ENCODE data around the gene CLTCL1.

Gene CLTCL1

GRCh38 chr22:19137384-19138216 is 153.9 kb downstream of the CLTCL1 start:
- H3K4me1 ChIP-seq (ENCODE audit: control insufficient read depth in 1 of 2, insufficient read depth in 1 of 2, low read depth in 1 of 2, low read length in 1 of 2) = no peaks in the 10 kb centered on the region
- H3K27me3 ChIP-seq = no peaks in the 10 kb centered on the region
- peaks cover 100% of the 10 kb centered on the region for H3K36me3 ChIP-seq
- TF ChIP-seq, protein P1, sequence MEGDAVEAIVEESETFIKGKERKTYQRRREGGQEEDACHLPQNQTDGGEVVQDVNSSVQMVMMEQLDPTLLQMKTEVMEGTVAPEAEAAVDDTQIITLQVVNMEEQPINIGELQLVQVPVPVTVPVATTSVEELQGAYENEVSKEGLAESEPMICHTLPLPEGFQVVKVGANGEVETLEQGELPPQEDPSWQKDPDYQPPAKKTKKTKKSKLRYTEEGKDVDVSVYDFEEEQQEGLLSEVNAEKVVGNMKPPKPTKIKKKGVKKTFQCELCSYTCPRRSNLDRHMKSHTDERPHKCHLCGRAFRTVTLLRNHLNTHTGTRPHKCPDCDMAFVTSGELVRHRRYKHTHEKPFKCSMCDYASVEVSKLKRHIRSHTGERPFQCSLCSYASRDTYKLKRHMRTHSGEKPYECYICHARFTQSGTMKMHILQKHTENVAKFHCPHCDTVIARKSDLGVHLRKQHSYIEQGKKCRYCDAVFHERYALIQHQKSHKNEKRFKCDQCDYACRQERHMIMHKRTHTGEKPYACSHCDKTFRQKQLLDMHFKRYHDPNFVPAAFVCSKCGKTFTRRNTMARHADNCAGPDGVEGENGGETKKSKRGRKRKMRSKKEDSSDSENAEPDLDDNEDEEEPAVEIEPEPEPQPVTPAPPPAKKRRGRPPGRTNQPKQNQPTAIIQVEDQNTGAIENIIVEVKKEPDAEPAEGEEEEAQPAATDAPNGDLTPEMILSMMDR (IDR thresholded peaks at IDR 0.05) = no peak
- H3K27ac ChIP-seq = no peak overlapping the region
- no peak overlapping the region for H3K4me3 ChIP-seq (ENCODE audit: low read depth in 1 of 2, low read length in 1 of 2)
- no peaks in the 10 kb centered on the region for H3K9me3 ChIP-seq

GRCh38 chr22:19136915-19137314 is 154.6 kb downstream of the CLTCL1 start:
- Histone ChIP-seq H3K9me3 (no peaks in the 10 kb centered on the region), H3K4me1 (ENCODE audit: control insufficient read depth in 1 of 2, insufficient read depth in 1 of 2, low read depth in 1 of 2, low read length in 1 of 2) (no peaks in the 10 kb centered on the region), H3K27me3 (no peaks in the 10 kb centered on the region), H3K27ac (no peak overlapping the region), H3K36me3 (peaks cover 100% of the 10 kb centered on the region), H3K4me3 (ENCODE audit: low read depth in 1 of 2, low read length in 1 of 2) (no peak overlapping the region)
- TF ChIP-seq, protein P1 (IDR thresholded peaks at IDR 0.05) = no peak

GRCh38 chr22:19134874-19135273 is 156.6 kb downstream of the CLTCL1 start:
- Histone ChIP-seq H3K36me3 (peaks cover 93% of the 10 kb centered on the region), H3K27ac (no peak overlapping the region), H3K27me3 (no peaks in the 10 kb centered on the region), H3K4me3 (ENCODE audit: low read depth in 1 of 2, low read length in 1 of 2) (no peak overlapping the region), H3K4me1 (ENCODE audit: control insufficient read depth in 1 of 2, insufficient read depth in 1 of 2, low read depth in 1 of 2, low read length in 1 of 2) (no peaks in the 10 kb centered on the region), H3K9me3 (no peaks in the 10 kb centered on the region)
- TF ChIP-seq, protein P1 (IDR thresholded peaks at IDR 0.05) = no peak

DNA sequence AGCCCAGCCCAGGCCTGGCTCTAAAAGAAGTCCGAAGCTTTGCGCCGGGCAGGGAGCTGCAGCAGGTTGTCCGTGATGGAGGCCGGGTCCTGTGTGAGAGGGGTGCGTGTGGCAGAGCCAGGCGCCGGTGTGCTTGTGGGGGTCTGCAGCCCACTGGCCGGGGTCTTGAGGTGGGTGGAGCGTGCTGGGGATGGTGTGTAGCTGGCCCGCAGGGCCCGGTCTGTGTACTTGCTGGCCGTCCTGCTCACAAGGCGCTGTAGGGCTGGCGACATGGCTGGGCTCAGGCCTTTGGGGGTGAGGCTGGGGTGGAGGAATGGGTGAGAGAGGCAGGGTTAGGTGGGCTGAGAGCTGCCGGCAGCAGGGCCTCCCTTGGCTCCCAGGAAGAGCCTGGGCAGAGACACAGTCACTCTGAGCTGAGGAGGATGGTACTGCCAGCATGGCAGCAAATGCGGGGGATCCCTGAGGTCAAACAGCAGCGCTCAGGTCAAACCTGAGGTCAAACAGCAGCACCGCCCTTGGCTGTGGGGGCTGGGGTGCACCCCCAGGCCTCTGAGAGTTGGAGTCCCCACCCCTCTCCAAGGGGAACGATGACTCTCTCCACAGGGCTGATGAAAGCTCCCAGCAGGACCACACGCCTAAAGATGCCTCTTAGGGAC is 157.2 kb downstream of the CLTCL1 start:
- Histone ChIP-seq H3K36me3 (peaks cover 87% of the 10 kb centered on the region), H3K9me3 (no peaks in the 10 kb centered on the region), H3K4me3 (ENCODE audit: low read depth in 1 of 2, low read length in 1 of 2) (no peak overlapping the region)

GRCh38 chr22:19133561-19133960 is 158.0 kb downstream of the CLTCL1 start:
- no peak overlapping the region for H3K4me3 ChIP-seq (ENCODE audit: low read depth in 1 of 2, low read length in 1 of 2)
- no peak overlapping the region for H3K27ac ChIP-seq
- no peaks in the 10 kb centered on the region for H3K27me3 ChIP-seq
- no peaks in the 10 kb centered on the region for H3K4me1 ChIP-seq (ENCODE audit: control insufficient read depth in 1 of 2, insufficient read depth in 1 of 2, low read depth in 1 of 2, low read length in 1 of 2)
- TF ChIP-seq, protein P1 (IDR thresholded peaks at IDR 0.05) = no peak
- H3K9me3 ChIP-seq = no peaks in the 10 kb centered on the region
- peaks cover 80% of the 10 kb centered on the region for H3K36me3 ChIP-seq

More for the DNA sequence above, 157.2 kb downstream of the CLTCL1 start:
- TF ChIP-seq, protein P1 (IDR thresholded peaks at IDR 0.05) = no peak
- no peaks in the 10 kb centered on the region for H3K4me1 ChIP-seq (ENCODE audit: control insufficient read depth in 1 of 2, insufficient read depth in 1 of 2, low read depth in 1 of 2, low read length in 1 of 2)
- H3K27ac ChIP-seq = no peak overlapping the region
- no peaks in the 10 kb centered on the region for H3K27me3 ChIP-seq

All from neutrophil (primary cell).